IPS DF 6.9 (cell line): ENCODE data around the gene MAPKAPK2.
"Not testable (repeated sequence)": the region's sequence is repeated elsewhere in the genome, so short reads cannot be mapped to it uniquely, and the experiment has no call there.

Experiments
- DNase-seq: peaks from one replicate; pipeline ENCODE4 v3.0.0-alpha.2; 2013; ENCODE audit warnings: low read depth, low spot score
- H3K27ac ChIP-seq: one replicate; pipeline ENCODE4 v1.5.1; 2013; ENCODE audit warnings: low read length, control low read depth
- H3K27me3 ChIP-seq: 2 replicates; pipeline ENCODE4 v1.6.1; 2013; ENCODE audit warnings: mild to moderate bottlenecking, low read length; ENCODE audit not compliant: control insufficient read depth, insufficient read depth
- H3K36me3 ChIP-seq: 2 replicates; pipeline ENCODE4 v1.6.1; 2013; ENCODE audit warnings: low read length; ENCODE audit not compliant: control insufficient read depth, insufficient read depth
- H3K4me1 ChIP-seq: 2 replicates; pipeline ENCODE4 v1.6.1; 2013; ENCODE audit warnings: low read length; ENCODE audit not compliant: control insufficient read depth, insufficient read depth
- H3K4me3 ChIP-seq: 2 replicates; pipeline ENCODE4 v1.5.1; 2013; ENCODE audit warnings: mild to moderate bottlenecking, low read length
- H3K9me3 ChIP-seq: 2 replicates; pipeline ENCODE4 v1.6.1; 2013; ENCODE audit warnings: low read length, inconsistent platforms; ENCODE audit not compliant: control insufficient read depth, insufficient read depth
- WGBS: extraction: QIAGEN DNeasy Blood & Tissue Kit; methylation state at CpG from one replicate; pipeline ENCODE4 v1.1.7; 2013; ENCODE audit warnings: mixed read lengths, missing lambda C conversion rate; ENCODE audit not compliant: insufficient read length, insufficient coverage; 5-methylcytosine and 5-hydroxymethylcytosine counted together

MAPKAPK2 gene

GRCh38 chr1:206684478-206685333 is at the start of gene MAPKAPK2:
Gene MAPKAPK2 (plus strand): TSS chr1:206684905. CDS start chr1:206685230, 325 bp downstream.
- no peak for DNase-seq

GRCh38 chr1:206635080-206635977 is 49.4 kb upstream of the MAPKAPK2 start, which contains the start of gene DYRK3:
Gene DYRK3 (plus strand): TSS chr1:206635536. CDS start chr1:206635704, 168 bp downstream.
- DNase-seq, result peak; percentile 68
- WGBS, result no CpG with 5 or more reads among the region's 84 CpGs
- peak within 1 kb of the TSS; percentile 77 for H3K4me3 ChIP-seq
- peaks cover 2% of the 10 kb centered on the region; the same call in 1 of the 2 replicates for H3K4me1 ChIP-seq
- H3K9me3 ChIP-seq, result no peaks in the 10 kb centered on the region
- H3K27me3 ChIP-seq, result no peaks in the 10 kb centered on the region
- no peak within 1 kb of the TSS for H3K27ac ChIP-seq
- no peaks in the 10 kb centered on the region for H3K36me3 ChIP-seq

More at GRCh38 chr1:206684478-206685333, at the start of gene MAPKAPK2:
- Histone ChIP-seq H3K27ac (no peak within 1 kb of the TSS), H3K27me3 (peaks cover 25% of the 10 kb centered on the region), H3K36me3 (no peaks in the 10 kb centered on the region), H3K4me3 (peak within 1 kb of the TSS; percentile 89), H3K4me1 (peaks cover 3% of the 10 kb centered on the region), H3K9me3 (no peaks in the 10 kb centered on the region)
- WGBS, result no CpG with 5 or more reads among the region's 82 CpGs

GRCh38 chr1:206635978-206636345 is 48.7 kb upstream of the MAPKAPK2 start:
- no peak for DNase-seq
- Histone ChIP-seq H3K9me3 (no peaks in the 10 kb centered on the region), H3K27me3 (no peaks in the 10 kb centered on the region), H3K4me3 (peak overlapping the region; percentile 77; the same call in 1 of the 2 replicates), H3K36me3 (no peaks in the 10 kb centered on the region), H3K4me1 (peaks cover 2% of the 10 kb centered on the region; the same call in 1 of the 2 replicates), H3K27ac (no peak overlapping the region)
- WGBS, result no CpG with 5 or more reads among the region's 14 CpGs

DNA sequence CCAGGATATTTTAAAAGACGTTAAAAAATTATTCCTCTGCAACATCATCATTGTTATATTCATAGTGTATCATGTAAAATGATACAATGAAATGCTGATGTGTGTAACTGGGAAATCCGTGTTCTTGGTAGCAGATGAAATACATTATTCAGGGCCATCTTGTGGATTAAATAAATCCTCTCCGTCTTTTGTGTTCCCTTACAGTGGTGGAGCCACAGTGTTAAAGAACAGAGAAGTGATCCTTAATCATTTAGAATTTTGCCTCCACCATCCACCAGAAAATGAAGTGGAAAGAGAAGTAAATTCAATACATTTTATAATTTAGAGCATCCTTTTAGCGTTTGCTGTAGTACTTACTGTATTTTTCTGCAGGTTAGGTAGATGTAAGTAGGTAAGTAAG is 48.0 kb upstream of the MAPKAPK2 start:
- Histone ChIP-seq H3K36me3 (no peaks in the 10 kb centered on the region), H3K9me3 (no peaks in the 10 kb centered on the region), H3K4me1 (peaks cover 2% of the 10 kb centered on the region; the same call in 1 of the 2 replicates), H3K27me3 (no peaks in the 10 kb centered on the region), H3K27ac (no peak overlapping the region), H3K4me3 (no peak overlapping the region)
- no CpG with 5 or more reads among the region's 4 CpGs for WGBS
- no peak for DNase-seq

GRCh38 chr1:206637605-206638004 is 47.1 kb upstream of the MAPKAPK2 start:
- Histone ChIP-seq H3K27ac (no peak overlapping the region), H3K4me1 (peaks cover 2% of the 10 kb centered on the region; the same call in 1 of the 2 replicates), H3K36me3 (no peaks in the 10 kb centered on the region), H3K27me3 (no peaks in the 10 kb centered on the region), H3K9me3 (no peaks in the 10 kb centered on the region), H3K4me3 (no peak overlapping the region)
- DNase-seq, result no peak

DNA sequence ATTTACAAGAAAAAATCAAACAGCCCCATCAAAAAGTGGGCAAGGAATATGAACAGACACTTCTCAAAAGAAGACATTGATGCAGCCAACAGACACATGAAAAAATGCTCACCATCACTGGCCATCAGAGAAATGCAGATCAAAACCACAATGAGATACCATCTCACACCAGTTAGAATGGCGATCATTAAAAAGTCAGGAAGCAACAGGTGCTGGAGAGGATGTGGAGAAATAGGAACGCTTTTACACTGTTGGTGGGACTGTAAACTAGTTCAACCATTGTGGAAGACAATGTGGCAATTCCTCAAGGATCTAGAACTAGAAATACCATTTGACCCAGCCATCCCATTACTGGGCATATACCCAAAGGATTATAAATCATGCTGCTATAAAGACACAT is 42.6 kb upstream of the MAPKAPK2 start:
- H3K9me3 ChIP-seq, H3K36me3 ChIP-seq, H3K4me1 ChIP-seq, H3K27ac ChIP-seq, DNase-seq, H3K27me3 ChIP-seq, H3K4me3 ChIP-seq: not testable (repeated sequence)
- no CpG with 5 or more reads among the region's 2 CpGs for WGBS

DNA sequence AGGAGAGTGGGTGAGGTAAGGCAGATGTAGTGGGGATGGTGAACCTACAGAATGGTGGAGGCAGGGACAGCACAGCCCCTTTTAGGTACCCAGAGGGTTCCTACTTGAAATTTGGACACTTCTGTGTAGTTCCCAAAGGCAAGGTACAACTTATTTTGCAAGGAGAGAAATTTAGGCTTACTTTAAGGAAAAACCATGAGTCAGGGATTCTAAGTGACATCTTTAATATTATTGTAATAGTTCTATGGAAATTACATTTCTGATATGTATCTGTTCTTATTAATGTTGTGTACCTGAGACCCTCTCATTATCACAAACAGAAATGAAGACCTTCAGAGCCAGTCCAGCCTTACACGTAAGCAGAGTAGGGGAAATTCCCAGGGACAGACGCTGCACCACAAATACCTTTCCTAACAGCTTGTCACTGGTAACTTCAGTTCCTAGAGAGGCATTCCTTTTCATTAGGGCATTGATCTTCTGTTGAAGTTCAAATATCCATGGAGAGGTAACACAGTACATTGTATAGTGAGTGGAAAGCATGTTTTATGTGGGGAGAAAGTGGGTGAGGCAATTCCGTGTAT is 41.5 kb upstream of the MAPKAPK2 start:
- H3K27me3 ChIP-seq, result no peaks in the 10 kb centered on the region
- no peak for DNase-seq
- H3K27ac ChIP-seq, result no peak overlapping the region
- H3K9me3 ChIP-seq, result no peaks in the 10 kb centered on the region
- no peaks in the 10 kb centered on the region for H3K4me1 ChIP-seq
- H3K36me3 ChIP-seq, result no peaks in the 10 kb centered on the region
- no CpG with 5 or more reads among the region's 3 CpGs for WGBS
- H3K4me3 ChIP-seq, result no peak overlapping the region

GRCh38 chr1:206646504-206646903 is 38.2 kb upstream of the MAPKAPK2 start:
- Histone ChIP-seq H3K4me3 (no peak overlapping the region), H3K36me3 (no peaks in the 10 kb centered on the region), H3K27me3 (no peaks in the 10 kb centered on the region), H3K4me1 (no peaks in the 10 kb centered on the region), H3K27ac (no peak overlapping the region), H3K9me3 (no peaks in the 10 kb centered on the region)
- DNase-seq, result no peak
- WGBS, result no CpG with 5 or more reads among the region's 1 CpG

DNA sequence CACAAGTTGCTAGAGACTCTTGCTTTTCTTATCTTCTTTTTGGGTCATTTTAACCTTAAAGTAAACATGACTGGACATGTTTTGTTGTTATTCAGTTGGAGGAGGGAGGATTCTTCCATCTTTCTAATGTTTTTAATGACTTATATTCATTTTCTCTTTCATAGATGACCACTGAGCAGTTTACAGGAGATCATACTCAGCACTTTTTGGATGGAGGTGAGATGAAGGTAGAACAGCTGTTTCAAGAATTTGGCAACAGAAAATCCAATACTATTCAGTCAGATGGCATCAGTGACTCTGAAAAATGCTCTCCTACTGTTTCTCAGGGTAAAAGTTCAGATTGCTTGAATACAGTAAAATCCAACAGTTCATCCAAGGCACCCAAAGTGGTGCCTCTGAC is 37.5 kb upstream of the MAPKAPK2 start:
- Histone ChIP-seq H3K36me3 (no peaks in the 10 kb centered on the region), H3K4me3 (no peak overlapping the region), H3K4me1 (no peaks in the 10 kb centered on the region), H3K27ac (no peak overlapping the region), H3K27me3 (no peaks in the 10 kb centered on the region), H3K9me3 (no peaks in the 10 kb centered on the region)
- no peak for DNase-seq

GRCh38 chr1:206649261-206649921 is 35.3 kb upstream of the MAPKAPK2 start:
- Histone ChIP-seq H3K4me3 (no peak overlapping the region), H3K27ac (no peak overlapping the region), H3K9me3 (no peaks in the 10 kb centered on the region), H3K4me1 (no peaks in the 10 kb centered on the region), H3K36me3 (no peaks in the 10 kb centered on the region), H3K27me3 (no peaks in the 10 kb centered on the region)
- DNase-seq, result no peak
- WGBS, result no CpG with 5 or more reads among the region's 5 CpGs
